HG02588 (cell line): ENCODE results near the gene TENM4.
"Not testable (repeated sequence)": the region's sequence is repeated elsewhere in the genome, so short reads cannot be mapped to it uniquely, and the experiment has no call there.

Source experiments
- ATAC-seq: cut with Tn5 transposase; IDR thresholded peaks from one replicate; pipeline ENCODE4 v1.9.1; 2021; ENCODE audit warnings: mild to moderate bottlenecking, moderate library complexity; ENCODE audit not compliant: unreplicated experiment

TENM4 gene

DNA sequence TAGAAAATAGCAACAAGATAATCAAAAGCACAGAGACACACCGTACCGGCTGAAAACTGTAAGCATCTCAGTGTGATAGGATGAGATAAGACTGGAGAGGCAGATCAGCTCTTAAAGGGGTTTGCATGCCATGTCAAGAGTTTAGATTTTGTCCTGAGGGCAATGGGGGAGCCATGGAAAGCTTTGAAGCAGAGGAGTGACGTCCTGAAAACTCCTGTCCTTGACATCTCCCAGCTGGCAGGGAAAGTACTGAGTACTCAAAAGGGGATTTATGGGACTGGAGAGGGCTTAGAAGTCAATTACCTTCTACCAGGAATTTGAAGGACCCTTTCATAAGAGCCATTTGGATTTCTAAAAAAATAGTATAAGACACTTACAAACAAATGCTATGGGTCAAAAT, 445.7 kb downstream of the TENM4 start:
- ATAC-seq = no peak

- ATAC-seq = no peak
Observed at GRCh38 chr11:78993802-78994430, 446.9 kb downstream of the TENM4 start.

DNA sequence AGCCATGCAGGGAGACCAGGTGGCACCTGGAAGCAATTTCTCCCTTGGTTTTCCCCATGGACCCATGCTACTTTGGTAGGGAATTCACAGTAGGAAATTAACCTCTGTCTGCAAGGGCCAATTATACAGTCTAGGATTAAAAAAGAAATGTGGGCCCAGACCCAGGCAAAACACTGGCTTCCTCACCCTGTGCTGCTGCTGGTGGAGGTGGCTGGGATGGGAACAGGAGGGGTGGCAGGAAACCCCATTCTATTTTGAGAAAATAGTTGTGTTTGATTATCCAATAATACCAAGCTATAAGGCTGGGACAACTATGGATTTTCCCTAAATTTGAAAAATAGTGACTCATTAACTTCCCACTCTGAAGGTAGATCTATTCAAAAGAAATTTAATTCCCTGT, 449.1 kb downstream of the TENM4 start:
- no peak for ATAC-seq

DNA sequence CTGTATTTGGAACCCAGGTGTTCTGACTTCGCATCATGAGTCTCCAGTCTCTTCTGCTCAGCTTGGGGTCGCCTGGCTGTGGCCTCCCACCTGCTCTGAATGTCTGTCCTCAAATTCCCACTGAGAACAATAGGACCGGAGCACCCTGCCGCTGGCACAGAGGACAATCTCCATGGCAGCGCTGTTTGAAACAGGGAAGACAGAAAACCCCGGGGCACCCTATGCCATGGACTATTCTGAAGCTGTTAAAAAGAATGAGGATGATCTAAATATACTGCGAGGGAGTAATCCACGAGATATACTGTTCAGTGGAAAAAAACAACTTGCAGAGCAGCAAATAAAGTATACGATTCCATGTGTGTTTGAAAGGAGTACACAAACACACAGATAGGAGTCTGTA, 450.6 kb downstream of the TENM4 start:
- ATAC-seq = no peak

DNA sequence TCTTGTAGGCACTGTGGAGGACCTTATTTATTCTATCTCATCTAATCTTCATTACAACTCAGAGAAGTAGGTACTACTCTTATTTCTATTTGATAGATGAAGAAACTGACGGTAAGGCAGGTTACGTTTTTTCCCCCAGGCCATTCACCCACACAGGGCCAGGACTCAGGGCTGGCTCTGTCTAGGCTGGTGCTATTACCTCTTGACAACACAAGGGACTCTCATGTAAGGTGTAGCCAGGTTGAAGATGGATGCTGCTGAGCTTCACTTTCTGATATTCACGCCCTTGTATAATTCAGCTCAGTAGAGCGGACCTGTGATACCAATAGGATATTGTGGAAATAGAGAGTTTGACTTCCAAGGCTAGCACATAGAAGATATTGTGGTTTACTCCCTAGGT, 453.1 kb downstream of the TENM4 start:
- no peak for ATAC-seq

- no peak for ATAC-seq
Observed at GRCh38 chr11:78986305-78986704, 454.5 kb downstream of the TENM4 start.

- ATAC-seq = no peak
Observed at GRCh38 chr11:78985663-78986062, 455.2 kb downstream of the TENM4 start.

- ATAC-seq = no peak
Observed at GRCh38 chr11:78982473-78982872, 458.4 kb downstream of the TENM4 start.

DNA sequence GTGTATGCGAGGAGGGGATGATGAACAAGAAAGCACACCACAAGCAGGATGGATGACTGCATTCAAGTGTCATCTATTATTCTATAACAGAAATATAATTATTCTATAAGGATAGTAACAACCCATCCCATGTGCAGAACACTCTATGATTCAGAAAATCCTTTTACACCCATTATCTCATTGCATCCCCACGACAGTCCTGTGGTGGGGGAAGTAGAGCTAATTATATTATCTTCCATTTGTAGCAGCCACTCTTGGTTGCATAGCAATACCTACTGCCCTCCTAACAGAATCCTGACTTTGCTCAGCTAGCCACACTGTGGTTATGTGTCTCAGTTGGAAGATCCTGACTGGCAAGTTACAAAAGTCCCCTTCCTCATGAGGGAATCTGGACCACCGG, 459.7 kb downstream of the TENM4 start:
- no peak for ATAC-seq

DNA sequence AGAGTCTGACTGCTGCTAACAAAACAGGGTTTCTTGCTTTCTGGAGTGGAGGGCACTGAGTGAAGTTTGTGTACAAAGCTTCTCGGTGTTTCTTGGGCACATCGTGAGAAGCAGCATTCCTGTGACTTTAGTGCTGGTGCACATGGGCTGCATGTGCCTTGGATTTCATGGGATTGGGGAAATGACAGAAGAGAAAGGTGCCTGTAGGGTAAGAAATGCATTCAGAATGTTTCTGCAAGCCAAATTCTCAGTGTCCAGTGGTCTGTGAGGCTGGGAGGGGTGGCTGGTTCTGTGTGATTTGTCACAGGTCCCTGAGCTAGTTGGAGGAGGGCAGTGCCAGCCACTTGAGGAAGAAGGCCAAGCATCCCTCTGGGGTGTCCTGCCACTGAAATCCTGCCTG, 462.0 kb downstream of the TENM4 start:
- ATAC-seq = no peak

DNA sequence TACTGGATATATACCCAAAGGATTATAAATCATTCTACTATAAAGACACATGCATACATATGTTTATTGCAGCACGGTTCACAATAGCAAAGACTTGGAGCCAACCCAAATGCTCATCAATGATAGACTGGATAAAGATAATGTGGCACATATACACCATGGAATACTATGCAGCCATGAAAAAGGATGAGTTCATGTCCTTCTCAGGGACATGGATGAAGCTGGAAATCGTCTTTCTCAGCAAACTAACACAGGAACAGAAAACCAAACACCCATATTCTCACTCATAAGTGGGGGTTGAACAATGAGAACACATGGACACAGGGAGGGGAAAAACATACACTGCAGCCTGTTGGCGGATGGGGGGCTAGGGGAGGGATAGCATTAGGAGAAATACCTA, 463.0 kb downstream of the TENM4 start:
- not testable (repeated sequence) for ATAC-seq

- ATAC-seq = no peak
Observed at GRCh38 chr11:78977009-78977408, 463.8 kb downstream of the TENM4 start.

GRCh38 chr11:78975081-78975480, 465.7 kb downstream of the TENM4 start:
- ATAC-seq = no peak

DNA sequence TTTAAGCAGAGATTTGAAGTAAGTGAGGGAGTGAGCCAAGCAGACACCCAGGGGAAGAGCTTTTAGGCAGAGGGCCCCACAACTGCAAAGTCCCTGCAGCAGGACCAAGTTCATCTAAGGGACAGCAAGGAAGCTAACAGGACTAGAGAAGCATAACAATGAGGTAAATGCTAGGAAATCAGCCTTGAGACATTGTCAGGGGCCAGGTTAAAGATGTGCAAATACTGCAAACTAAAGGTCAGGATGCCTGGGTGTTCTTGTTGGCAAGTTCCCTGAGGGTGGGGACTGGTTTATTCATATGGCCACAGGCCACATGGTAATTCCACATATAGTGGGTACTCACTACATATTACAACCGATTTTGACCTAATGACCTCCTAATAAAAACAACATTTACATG, 467.0 kb downstream of the TENM4 start:
- ATAC-seq = no peak

DNA sequence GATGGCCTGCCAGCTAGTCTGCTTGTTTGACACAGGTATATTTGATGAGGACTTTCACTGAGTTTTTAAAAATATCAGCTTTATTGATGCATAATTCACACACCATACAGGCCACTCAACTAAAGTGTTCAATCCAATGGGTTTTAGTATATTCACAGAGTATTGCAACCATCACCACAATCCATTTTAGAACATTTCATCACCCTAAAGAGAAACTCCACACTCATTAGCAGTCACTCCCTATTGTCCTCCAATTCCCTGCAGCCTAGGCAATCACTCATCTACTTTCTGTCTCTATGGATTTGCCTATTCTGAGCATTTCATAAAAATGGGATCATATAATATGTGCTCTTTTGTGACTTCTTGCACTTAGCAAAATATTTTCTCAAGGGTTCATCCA, 468.2 kb downstream of the TENM4 start:
- no peak for ATAC-seq

- no peak for ATAC-seq
Observed at GRCh38 chr11:78972177-78972576, 468.7 kb downstream of the TENM4 start.

DNA sequence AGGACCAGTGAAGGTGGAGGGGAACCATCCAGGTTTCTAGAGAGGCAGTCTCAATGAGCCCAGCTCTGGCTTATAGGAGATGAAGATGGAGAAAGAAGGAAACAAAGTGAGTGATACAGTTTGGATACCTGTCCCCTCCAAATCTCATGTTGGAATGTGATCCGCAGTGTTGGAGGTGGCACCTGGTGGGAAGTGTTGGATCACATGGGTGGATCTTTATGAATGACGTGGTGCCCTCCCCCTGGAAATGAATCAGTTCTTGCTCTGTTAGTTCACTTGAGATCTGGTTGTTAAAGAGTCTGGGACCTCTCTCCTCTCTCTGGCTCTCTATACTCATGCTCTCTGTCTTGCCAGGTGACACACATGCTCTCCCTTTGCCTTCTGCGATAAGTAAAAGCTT, 473.0 kb downstream of the TENM4 start:
- no peak for ATAC-seq

GRCh38 chr11:78965432-78965831, 475.4 kb downstream of the TENM4 start:
- no peak for ATAC-seq

DNA sequence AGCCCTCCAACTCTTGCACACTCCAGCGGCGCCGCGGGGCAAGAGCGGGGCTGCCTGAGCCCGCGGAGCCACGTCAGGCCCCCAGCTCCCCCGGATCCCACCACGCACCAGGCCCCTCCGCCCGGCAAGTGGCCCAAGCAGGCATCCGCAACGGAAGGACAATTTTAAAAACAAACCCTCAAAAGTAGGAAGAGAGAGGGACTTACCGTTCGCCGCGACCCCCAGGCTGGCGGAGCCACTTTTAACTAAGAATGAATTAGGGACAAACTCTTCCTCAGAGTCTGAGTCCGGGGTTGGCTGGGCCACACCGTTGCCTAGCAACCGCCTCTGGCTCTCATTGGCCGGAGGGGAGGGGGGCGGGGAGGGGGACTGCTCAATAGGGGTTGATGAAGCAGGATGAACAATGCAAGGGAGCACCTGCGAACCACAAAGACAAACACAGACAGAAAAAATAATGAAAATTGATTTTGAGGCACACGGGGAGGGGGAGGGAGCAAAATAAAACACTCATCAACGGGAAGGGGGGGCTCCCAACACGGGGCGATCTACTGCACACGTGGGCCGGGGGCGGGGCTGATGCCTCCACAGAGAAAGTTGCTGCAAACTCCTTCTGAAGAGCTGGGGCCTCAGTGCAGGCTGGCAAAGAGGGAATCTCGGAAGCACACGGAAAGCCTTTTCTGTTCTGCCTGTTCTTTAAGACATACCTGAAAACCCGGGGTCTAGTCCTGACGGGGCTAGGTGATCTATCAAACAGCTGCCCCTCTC, 478.7 kb downstream of the TENM4 start:
- no peak for ATAC-seq

DNA sequence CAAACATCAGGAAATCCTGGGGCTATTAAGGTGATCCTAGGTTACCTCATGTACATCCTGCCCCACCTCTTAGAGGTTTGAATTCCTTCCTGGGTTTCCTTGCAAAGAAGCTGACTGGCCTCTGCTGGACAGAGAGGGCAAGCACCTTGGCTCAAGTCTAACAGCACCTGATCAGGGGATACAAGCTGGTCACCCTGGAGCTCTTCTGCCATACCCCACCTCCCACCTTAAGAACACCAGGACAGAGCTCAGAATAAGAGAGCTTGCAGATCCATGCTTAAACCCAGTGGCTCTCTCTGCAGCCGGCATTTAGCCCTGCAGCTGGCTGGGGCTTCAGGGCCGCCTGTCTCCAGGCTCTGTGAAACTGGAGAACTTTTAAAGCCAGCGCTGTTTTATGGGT, 479.6 kb downstream of the TENM4 start:
- ATAC-seq = no peak

DNA sequence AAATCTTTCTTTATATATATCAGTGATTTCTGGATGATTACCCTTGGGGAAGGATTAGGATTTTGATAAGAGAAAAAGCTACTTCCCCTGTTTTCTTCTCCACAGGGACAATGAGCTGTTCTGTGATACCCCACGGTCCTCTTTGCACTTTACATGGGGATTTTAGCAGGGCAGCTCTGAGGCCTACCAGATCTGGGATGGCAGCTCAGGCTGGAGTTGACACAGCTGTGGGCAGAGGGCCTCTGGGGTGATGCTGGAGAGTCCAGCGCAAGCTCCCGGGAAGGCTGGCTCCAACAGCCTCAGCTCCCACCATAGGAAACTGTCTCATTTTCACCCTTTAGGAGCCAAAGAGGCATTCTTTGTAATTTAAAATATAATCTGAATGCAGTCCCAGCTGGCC, 482.4 kb downstream of the TENM4 start:
- ATAC-seq = no peak

DNA sequence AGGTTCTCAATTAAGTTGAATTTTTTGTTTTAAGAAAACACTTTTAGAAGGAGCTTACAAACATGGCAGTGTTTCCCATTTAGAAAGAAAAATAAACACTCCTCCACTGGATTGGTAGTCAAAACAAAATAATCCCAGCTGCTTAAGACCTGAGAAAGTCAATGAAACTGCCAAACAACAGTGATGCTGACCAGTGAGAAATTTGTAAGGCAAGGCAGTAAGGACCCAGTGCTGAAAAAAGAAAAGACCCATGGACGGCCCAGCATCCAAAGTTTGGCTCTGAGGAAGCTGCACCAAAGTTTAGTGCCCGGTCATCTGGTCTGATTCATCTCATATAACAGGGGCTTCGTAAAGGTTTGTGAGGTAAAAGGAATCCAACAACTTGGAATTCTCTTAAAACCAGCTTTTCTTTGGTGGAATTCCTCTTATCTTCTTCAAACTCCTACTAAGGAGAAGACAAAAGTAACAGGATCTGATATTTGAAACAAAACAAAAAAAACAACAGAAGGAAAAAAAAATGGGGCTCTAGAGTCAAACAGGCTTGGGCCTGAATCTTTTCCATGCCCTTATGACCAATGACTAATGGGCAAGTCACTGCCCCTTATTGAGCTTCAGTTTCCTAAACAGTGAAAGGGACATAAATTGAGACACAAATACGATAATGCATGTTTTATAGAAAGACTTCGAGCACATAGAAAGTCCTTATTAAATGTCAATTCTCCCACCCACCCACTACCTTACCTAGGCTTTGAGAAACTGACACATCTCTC, 483.2 kb downstream of the TENM4 start:
- no peak for ATAC-seq
